OCI-LY1 (cell line): ENCODE measurements around the gene ADGRV1.

Experiments
- H2AFZ ChIP-seq: fragments of 200-600 bp; sonication (generic), shearing (Covaris generic); 2 replicates; pipeline ENCODE4 v1.6.0; 2014; ENCODE audit warnings: antibody characterized with exemption, mild to moderate bottlenecking, low read length
- H3F3A ChIP-seq: fragments of 200-600 bp; sonication (generic), shearing (Covaris generic); 2 replicates; pipeline ENCODE4 v1.6.0; 2014; ENCODE audit warnings: mild to moderate bottlenecking, antibody characterized with exemption, low read length, moderate library complexity; ENCODE audit not compliant: insufficient read depth
- H3K27ac ChIP-seq: fragments of 200-600 bp; sonication (generic); 2 replicates; pipeline ENCODE4 v1.5.1; 2014; ENCODE audit warnings: low read length, mixed run types, mild to moderate bottlenecking, low read depth; ENCODE audit not compliant: poor library complexity, severe bottlenecking
- H3K27me3 ChIP-seq: fragments of 200-600 bp; sonication (generic); 2 replicates; pipeline ENCODE4 v1.6.0; 2014; ENCODE audit warnings: antibody characterized with exemption, mild to moderate bottlenecking, low read length, moderate library complexity; ENCODE audit not compliant: insufficient read depth
- H3K36me3 ChIP-seq: fragments of 200-600 bp; sonication (generic); 2 replicates; pipeline ENCODE4 v1.6.1; 2014; ENCODE audit warnings: mild to moderate bottlenecking, antibody characterized with exemption, low read length, moderate library complexity, mixed read lengths; ENCODE audit not compliant: insufficient read depth
- H3K4me1 ChIP-seq: fragments of 200-600 bp; sonication (generic); 2 replicates; pipeline ENCODE4 v1.5.1; 2014; ENCODE audit warnings: mild to moderate bottlenecking, low read length, moderate library complexity; ENCODE audit not compliant: insufficient read depth, severe bottlenecking
- H3K4me2 ChIP-seq: fragments of 200-600 bp; sonication (generic), shearing (Covaris generic); 2 replicates; pipeline ENCODE4 v1.6.1; 2014; ENCODE audit warnings: low read length
- H3K4me3 ChIP-seq: fragments of 200-600 bp; sonication (generic); 2 replicates; pipeline ENCODE4 v1.5.1; 2014; ENCODE audit warnings: low read length, low read depth, mild to moderate bottlenecking, mixed read lengths; ENCODE audit not compliant: poor library complexity, severe bottlenecking
- H3K79me2 ChIP-seq: fragments of 200-600 bp; shearing (Covaris generic); 2 replicates; pipeline ENCODE4 v1.6.1; 2016; ENCODE audit warnings: mixed run types, low read length, mixed read lengths; ENCODE audit not compliant: insufficient read depth
- H3K9ac ChIP-seq: fragments of 200-600 bp; sonication (generic), shearing (Covaris generic); 2 replicates; pipeline ENCODE4 v1.6.1; 2014; ENCODE audit warnings: mild to moderate bottlenecking, low read length, mixed read lengths
- H3K9me2 ChIP-seq: fragments of 200-600 bp; sonication (generic), shearing (Covaris generic); 2 replicates; pipeline ENCODE4 v1.6.1; 2014; ENCODE audit warnings: low read depth, mild to moderate bottlenecking, low read length, mixed read lengths
- H3K9me3 ChIP-seq: fragments of 200-600 bp; shearing (Covaris generic); 2 replicates; pipeline ENCODE4 v1.6.1; 2014; ENCODE audit warnings: low read length, mixed read lengths
- H4K20me1 ChIP-seq: fragments of 200-600 bp; sonication (generic), shearing (Covaris generic); 2 replicates; pipeline ENCODE4 v1.6.0; 2016; ENCODE audit warnings: mild to moderate bottlenecking, low read length; ENCODE audit not compliant: insufficient read depth
- EZH2 ChIP-seq: fragments of 200-600 bp; sonication (generic), shearing (Covaris generic); IDR thresholded peaks from 2 replicates; pipeline ENCODE4 v1.8.0; 2017; ENCODE audit warnings: borderline replicate concordance, mixed run types, mild to moderate bottlenecking, antibody characterized with exemption, low read length, moderate library complexity, mixed read lengths
- TF ChIP-seq, protein P1 (sequence below): fragments of 200-600 bp; sonication (generic), shearing (Covaris generic); IDR thresholded peaks from 2 replicates; pipeline ENCODE4 v1.5.1; 2017; ENCODE audit warnings: mild to moderate bottlenecking, antibody characterized with exemption, low read length, moderate library complexity, mixed read lengths

ADGRV1 gene

DNA sequence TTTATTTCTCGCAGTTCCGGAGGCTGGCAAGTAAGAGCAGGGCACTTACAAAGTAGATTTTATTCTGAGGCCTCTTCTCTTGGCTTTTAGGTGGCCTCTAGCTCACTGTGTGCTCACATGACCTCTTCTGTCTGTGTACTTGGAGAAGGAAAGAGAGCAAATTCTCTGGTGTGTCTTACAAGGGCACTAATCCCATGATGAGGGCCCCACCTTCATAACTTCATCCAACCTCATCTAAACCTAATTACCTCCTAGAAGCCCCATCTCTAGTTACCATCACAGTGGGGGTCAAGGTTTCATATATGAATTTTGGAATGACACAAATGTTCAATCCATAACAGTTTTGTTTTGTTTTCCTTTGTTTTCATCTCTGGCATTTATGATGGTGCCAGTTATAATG, 376.1 kb downstream of the ADGRV1 start:
- no peaks in the 10 kb centered on the region for H4K20me1 ChIP-seq
- H3F3A ChIP-seq: no peaks in the 10 kb centered on the region
- no peaks in the 10 kb centered on the region for H3K36me3 ChIP-seq
- no peaks in the 10 kb centered on the region for H3K4me1 ChIP-seq
- no peaks in the 10 kb centered on the region for H3K9me2 ChIP-seq
- no peak overlapping the region for H3K27ac ChIP-seq
- no peak overlapping the region for H2AFZ ChIP-seq
- no peaks in the 10 kb centered on the region for H3K9me3 ChIP-seq
- TF ChIP-seq, protein P1, sequence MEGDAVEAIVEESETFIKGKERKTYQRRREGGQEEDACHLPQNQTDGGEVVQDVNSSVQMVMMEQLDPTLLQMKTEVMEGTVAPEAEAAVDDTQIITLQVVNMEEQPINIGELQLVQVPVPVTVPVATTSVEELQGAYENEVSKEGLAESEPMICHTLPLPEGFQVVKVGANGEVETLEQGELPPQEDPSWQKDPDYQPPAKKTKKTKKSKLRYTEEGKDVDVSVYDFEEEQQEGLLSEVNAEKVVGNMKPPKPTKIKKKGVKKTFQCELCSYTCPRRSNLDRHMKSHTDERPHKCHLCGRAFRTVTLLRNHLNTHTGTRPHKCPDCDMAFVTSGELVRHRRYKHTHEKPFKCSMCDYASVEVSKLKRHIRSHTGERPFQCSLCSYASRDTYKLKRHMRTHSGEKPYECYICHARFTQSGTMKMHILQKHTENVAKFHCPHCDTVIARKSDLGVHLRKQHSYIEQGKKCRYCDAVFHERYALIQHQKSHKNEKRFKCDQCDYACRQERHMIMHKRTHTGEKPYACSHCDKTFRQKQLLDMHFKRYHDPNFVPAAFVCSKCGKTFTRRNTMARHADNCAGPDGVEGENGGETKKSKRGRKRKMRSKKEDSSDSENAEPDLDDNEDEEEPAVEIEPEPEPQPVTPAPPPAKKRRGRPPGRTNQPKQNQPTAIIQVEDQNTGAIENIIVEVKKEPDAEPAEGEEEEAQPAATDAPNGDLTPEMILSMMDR: no peak
- no peak for TF ChIP-seq EZH2
- H3K9ac ChIP-seq: no peak overlapping the region
- no peak overlapping the region for H3K4me2 ChIP-seq
- no peaks in the 10 kb centered on the region for H3K79me2 ChIP-seq
- H3K4me3 ChIP-seq: no peak overlapping the region
- H3K27me3 ChIP-seq: no peaks in the 10 kb centered on the region

DNA sequence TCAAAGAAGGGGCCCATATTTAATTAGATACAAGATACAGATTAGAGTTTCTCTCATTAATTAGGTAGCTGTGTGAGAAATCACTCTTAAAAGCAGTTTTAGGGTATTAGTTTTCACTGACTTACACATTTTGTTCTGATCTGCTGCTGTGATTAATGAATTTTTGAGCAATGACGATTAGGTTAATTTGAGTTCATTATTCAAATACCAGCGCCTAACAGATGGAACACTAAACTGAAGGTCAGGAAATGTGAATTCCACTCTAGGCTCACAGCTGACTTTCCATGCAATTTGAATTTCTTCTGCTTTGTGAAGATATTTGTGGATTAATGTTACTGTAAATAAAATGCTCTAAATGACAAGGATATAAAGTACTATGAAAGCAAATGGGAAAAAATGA, 380.6 kb downstream of the ADGRV1 start:
- no peak overlapping the region for H3K4me2 ChIP-seq
- no peaks in the 10 kb centered on the region for H3K36me3 ChIP-seq
- H3K79me2 ChIP-seq: no peaks in the 10 kb centered on the region
- no peak overlapping the region for H2AFZ ChIP-seq
- no peaks in the 10 kb centered on the region for H3F3A ChIP-seq
- no peaks in the 10 kb centered on the region for H3K27me3 ChIP-seq
- no peak overlapping the region for H3K27ac ChIP-seq
- no peaks in the 10 kb centered on the region for H3K9me3 ChIP-seq
- H4K20me1 ChIP-seq: no peaks in the 10 kb centered on the region
- H3K4me1 ChIP-seq: peaks cover 9% of the 10 kb centered on the region
- no peak overlapping the region for H3K4me3 ChIP-seq
- TF ChIP-seq EZH2: no peak
- TF ChIP-seq, protein P1: no peak
- H3K9me2 ChIP-seq: no peaks in the 10 kb centered on the region
- H3K9ac ChIP-seq: no peak overlapping the region

DNA sequence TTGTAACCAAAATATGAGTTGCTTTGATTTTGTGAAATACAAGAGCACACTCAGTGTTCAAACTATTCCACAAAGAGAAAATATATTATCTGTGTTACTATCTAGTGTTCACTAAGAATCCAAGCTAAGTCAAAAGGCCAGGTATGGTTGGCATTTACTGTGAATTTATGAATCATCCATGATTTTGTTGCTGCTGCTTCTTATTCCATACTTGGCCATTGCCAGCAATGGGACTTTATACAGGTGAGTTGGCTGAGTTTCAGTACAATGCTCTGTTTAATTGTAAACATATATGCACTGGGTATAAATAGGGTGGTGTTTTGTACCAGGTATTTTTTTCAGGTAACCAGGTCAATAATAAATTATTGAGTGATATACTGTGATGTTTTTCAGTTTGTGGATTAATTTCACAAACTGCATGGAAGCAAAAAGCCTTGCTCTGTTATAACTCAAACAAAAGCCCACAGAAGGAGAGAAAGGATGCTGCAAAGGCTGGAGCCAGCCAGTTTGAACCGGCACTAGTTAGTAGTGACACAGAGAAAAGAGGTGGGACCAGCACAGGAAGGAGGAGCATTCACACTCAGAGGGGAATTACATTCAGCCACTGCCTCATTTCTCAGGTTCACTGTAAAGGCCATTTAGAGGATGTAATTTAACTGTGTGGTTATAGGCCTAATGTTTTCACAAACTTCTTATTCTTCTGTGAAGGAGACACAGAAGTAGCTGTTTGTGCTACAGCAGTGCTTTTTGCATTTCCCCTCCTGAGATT, 381.8 kb downstream of the ADGRV1 start:
- no peak overlapping the region for H2AFZ ChIP-seq

More for the DNA sequence above, 381.8 kb downstream of the ADGRV1 start:
- Histone ChIP-seq H3K4me2 (no peak overlapping the region), H3K9ac (no peak overlapping the region), H3F3A (no peaks in the 10 kb centered on the region), H4K20me1 (no peaks in the 10 kb centered on the region), H3K4me1 (peaks cover 9% of the 10 kb centered on the region), H3K9me3 (no peaks in the 10 kb centered on the region), H3K27me3 (no peaks in the 10 kb centered on the region), H3K79me2 (no peaks in the 10 kb centered on the region), H3K36me3 (no peaks in the 10 kb centered on the region), H3K9me2 (no peaks in the 10 kb centered on the region), H3K4me3 (no peak overlapping the region), H3K27ac (no peak overlapping the region)
- TF ChIP-seq EZH2: no peak
- TF ChIP-seq, protein P1: no peak
